GM21619 (cell line): ENCODE measurements around the gene RTL1.

Experiments
- ATAC-seq: cut with Tn5 transposase; IDR thresholded peaks from one replicate; pipeline ENCODE4 v1.9.1; 2021; ENCODE audit not compliant: unreplicated experiment

RTL1 gene

GRCh38 chr14:100836311-100836805, 67.2 kb downstream of the RTL1 start:
- ATAC-seq = no peak

- no peak for ATAC-seq
Observed at GRCh38 chr14:100835548-100836310, 67.8 kb downstream of the RTL1 start.

DNA sequence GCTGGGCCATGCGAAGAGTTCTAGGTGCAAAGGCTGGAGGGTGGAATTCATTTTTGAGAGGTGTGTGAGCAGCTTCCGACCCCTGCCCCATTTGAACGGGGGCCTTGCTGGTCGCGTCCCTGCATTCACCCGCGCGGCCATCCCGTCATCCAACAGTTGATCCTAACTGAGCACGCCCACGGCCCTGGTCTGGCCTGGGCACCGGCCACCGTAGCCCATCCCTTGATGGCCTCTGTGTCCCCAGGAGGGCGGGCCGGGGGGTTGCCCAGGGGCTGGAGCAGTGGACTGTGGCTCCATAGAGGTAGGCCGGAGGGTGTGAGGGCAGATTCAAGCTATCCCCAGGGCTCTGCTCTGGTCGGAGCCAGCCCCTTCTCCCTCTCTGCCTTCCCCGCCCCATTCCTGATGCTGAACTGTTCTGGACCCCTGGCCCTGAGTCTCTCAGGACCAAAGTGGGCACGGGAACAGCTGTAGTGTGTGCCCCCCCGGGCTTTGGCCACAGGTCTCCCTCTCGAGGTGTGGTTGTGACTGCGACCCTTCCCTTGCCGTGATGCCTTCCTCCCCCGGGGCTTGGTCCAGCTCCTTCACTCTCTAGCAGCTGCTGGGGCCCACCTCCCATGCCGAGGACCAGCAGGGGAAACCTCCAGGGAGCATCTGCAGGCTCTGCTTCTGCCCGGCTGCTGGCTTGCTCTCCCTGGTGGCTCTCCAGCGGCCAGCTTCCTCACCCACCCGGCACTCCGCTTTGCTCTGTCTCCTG, 68.6 kb downstream of the RTL1 start:
- no peak for ATAC-seq

DNA sequence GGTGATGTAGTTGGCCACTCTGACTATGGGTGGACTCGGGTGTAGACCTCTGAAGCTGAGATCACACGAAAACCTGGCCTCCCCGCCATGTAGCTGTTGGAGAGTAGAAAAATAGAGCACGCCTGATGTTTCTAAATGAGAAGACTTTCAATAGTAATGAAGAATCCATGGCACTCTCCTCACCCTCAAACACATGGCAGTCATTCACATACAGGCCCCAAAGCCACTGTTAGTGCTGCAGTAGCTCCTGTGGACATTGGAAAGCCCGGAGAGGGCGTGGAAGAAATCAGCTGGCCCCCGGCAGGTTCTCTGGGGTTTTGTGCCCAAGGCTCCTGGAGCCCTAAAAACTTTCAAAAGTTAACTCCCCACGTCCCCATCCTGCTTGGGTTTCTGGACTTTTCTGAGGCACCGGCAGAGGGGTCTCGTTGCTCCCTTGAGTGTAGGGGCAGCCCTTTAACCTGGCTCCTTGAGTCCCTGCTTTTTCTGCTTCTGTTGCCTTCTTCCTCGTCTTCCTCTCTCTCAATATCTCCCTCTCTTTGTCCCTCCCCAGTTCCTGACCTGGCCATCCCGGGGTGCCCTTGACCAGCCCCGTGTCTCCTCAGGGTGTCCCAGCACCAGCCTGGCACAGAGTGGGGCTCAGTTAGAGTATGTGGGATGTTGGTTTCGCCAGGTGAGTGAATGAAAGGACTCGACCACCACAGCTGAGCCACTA, 69.3 kb downstream of the RTL1 start:
- no peak for ATAC-seq

DNA sequence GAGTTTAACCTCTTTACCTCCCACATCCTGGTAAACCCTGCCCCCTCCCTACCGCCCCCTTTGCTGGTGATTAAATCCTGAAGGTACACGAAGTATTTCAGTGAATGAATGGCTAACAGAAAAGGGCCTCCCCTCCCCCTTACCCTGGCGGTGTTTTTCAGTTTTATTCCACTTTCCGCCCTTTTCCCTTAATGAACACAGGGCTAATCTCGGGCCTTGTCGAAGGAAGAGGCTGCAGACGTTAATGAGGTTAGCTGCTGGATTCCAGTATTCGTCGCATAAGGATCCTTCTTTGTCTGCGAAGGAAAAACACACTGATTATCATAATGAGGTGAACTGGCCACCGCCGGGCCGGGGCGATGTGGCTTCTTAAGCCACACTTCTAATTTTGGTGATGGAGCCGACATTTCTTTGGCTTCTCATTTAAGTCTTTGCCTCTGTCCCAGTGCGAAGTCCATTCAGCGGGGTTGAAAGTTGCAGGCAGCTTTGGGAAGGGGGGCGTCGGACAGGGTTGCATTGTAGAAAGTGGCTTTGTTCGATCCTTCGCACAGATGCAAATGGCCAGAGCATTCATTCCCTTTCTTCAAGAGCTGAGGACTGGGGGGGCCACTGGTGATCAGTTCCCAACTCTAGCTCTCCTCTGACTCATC, 71.1 kb downstream of the RTL1 start:
- ATAC-seq = no peak

DNA sequence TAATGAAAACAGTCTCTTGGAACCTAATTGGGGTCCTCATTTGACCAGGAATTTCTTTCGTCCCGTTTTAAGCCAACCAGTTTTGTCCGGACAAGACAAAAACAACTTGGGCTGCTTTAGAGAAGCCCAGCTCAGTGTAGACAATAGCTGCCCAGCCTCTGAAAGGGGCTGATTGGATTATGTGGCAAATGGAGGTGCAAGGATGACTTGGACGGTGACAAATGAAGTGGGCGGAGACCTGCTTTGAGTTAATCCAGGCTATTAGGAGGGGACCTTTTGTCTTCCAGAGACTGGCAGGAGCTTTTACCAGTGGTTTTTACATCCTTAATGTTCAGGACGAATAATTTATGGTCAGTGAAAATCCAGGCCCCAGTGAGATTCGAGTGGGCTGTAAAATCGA, 72.8 kb downstream of the RTL1 start:
- ATAC-seq = no peak
